Lower lobe of right lung (tissue), 2 donors: ENCODE results near the gene DIO1. TPM values are rescaled to one million over a fixed set of nuclear protein-coding genes. Genes with fewer than 3 reads are reported as not detected.
"Not testable (repeated sequence)": the region's sequence is repeated elsewhere in the genome, so short reads cannot be mapped to it uniquely, and the experiment has no call there.

Experiments used
- ATAC-seq, 2 donors: fragments of 200-7000 bp; cut with Tn5 transposase; one replicate each; pipeline ENCODE4 v1.9.1; 2020 to 2022; ENCODE audit warnings: mild to moderate bottlenecking in 2 of 2, moderate library complexity in 2 of 2
- DNase-seq: peaks from one replicate; pipeline ENCODE4 v3.0.0-alpha.2; 2020
- H3K27ac ChIP-seq: fragments of 200-600 bp; one replicate; pipeline ENCODE4 v1.8.0; 2022
- H3K27me3 ChIP-seq: fragments of 200-600 bp; one replicate; pipeline ENCODE4 v1.8.0; 2022; ENCODE audit warnings: low read depth
- H3K36me3 ChIP-seq: fragments of 200-600 bp; one replicate; pipeline ENCODE4 v1.8.0; 2022; ENCODE audit warnings: mild to moderate bottlenecking
- H3K4me1 ChIP-seq: fragments of 200-600 bp; one replicate; pipeline ENCODE4 v1.8.0; 2022
- H3K4me3 ChIP-seq: fragments of 200-600 bp; one replicate; pipeline ENCODE4 v1.8.0; 2022; ENCODE audit warnings: mild to moderate bottlenecking
- H3K9me3 ChIP-seq: fragments of 200-600 bp; one replicate; pipeline ENCODE4 v1.8.0; 2022
- CTCF ChIP-seq: fragments of 200-600 bp; IDR thresholded peaks from one replicate; pipeline ENCODE4 v1.8.0; 2022; ENCODE audit warnings: antibody characterized with exemption, mild to moderate bottlenecking
- intact Hi-C: fragments of 100-400 bp; cut with DNase I; formaldehyde crosslinking; loops from one replicate; pipeline ENCODE4 v1.11.0; 2022
- total RNA-seq: library from RNA; stranded (reverse); fragmentation: NEBNext Ultra II Directional; extraction: Animal tissue kit (Norgen Biotek cat#: 25700); gene quantifications from one replicate; pipeline ENCODE4 v1.2.1, GENCODE V29; 2021
- donor health status: DM: no; HTN: yes; CAD: no; lungs with severe emphysema.

The DIO1 gene
- total RNA-seq, 1 donor from 2014 or later, result not detected

- no peaks in the 10 kb centered on the region for H3K27me3 ChIP-seq
- no peak overlapping the region for H3K4me3 ChIP-seq
- no peaks in the 10 kb centered on the region for H3K4me1 ChIP-seq
- ATAC-seq (no peak), DNase-seq (no peak)
- H3K27ac ChIP-seq, result no peak overlapping the region
- H3K36me3 ChIP-seq, result peaks cover 60% of the 10 kb centered on the region
- no peaks in the 10 kb centered on the region for H3K9me3 ChIP-seq
- intact Hi-C loops, result no loop called here
- TF ChIP-seq CTCF, result no peak
Measured at GRCh38 chr1:53862507-53862906, 31.5 kb upstream of the DIO1 start.

GRCh38 chr1:53868565-53868964, 25.4 kb upstream of the DIO1 start:
- Histone ChIP-seq H3K9me3 (no peaks in the 10 kb centered on the region), H3K36me3 (peaks cover 86% of the 10 kb centered on the region), H3K4me1 (no peaks in the 10 kb centered on the region), H3K27me3 (no peaks in the 10 kb centered on the region), H3K27ac (no peak overlapping the region), H3K4me3 (no peak overlapping the region)
- TF ChIP-seq CTCF, result no peak
- intact Hi-C loops, result no loop called here
- no peak for ATAC-seq
- DNase-seq, result no peak

GRCh38 chr1:53869454-53870117, 24.4 kb upstream of the DIO1 start:
- Histone ChIP-seq H3K36me3 (peaks cover 91% of the 10 kb centered on the region), H3K9me3 (no peaks in the 10 kb centered on the region), H3K4me1 (no peaks in the 10 kb centered on the region), H3K27ac (no peak overlapping the region), H3K27me3 (no peaks in the 10 kb centered on the region), H3K4me3 (no peak overlapping the region)
- no peak for TF ChIP-seq CTCF
- intact Hi-C loops, result loop anchor here (10.0 kb wide), 1 partner anchor 85 kb away; no protein-coding TSS in a partner anchor
- DNase-seq (no peak), ATAC-seq (no peak)

- H3K4me1 ChIP-seq, result no peaks in the 10 kb centered on the region
- H3K27ac ChIP-seq, result no peak overlapping the region
- H3K27me3 ChIP-seq, result no peaks in the 10 kb centered on the region
- H3K4me3 ChIP-seq, result no peak overlapping the region
- no peak for ATAC-seq
- H3K36me3 ChIP-seq, result peaks cover 89% of the 10 kb centered on the region
- DNase-seq, result no peak
- H3K9me3 ChIP-seq, result no peaks in the 10 kb centered on the region
- no peak for TF ChIP-seq CTCF
- intact Hi-C loops, result loop anchor here (10.0 kb wide), 1 partner anchor 84 kb away; no protein-coding TSS in a partner anchor
Measured at GRCh38 chr1:53871221-53871620, 22.8 kb upstream of the DIO1 start.

GRCh38 chr1:53871773-53872484, 22.1 kb upstream of the DIO1 start:
- no peaks in the 10 kb centered on the region for H3K9me3 ChIP-seq
- H3K27ac ChIP-seq, result no peak overlapping the region
- no peaks in the 10 kb centered on the region for H3K4me1 ChIP-seq
- no peak overlapping the region for H3K4me3 ChIP-seq
- DNase-seq, result no peak
- no peaks in the 10 kb centered on the region for H3K27me3 ChIP-seq
- peaks cover 89% of the 10 kb centered on the region for H3K36me3 ChIP-seq
- TF ChIP-seq CTCF, result no peak
- ATAC-seq, result no peak
- intact Hi-C loops, result loop anchor here (10.0 kb wide), 1 partner anchor 83 kb away; no protein-coding TSS in a partner anchor

GRCh38 chr1:53875150-53875549, 18.8 kb upstream of the DIO1 start:
- not testable (repeated sequence) for H3K27ac ChIP-seq, H3K27me3 ChIP-seq, ATAC-seq, DNase-seq, H3K4me3 ChIP-seq, H3K4me1 ChIP-seq, H3K9me3 ChIP-seq
- intact Hi-C loops, result loop anchor here (10.0 kb wide), 1 partner anchor 80 kb away; no protein-coding TSS in a partner anchor
- H3K36me3 ChIP-seq, result peaks cover 90% of the 10 kb centered on the region
